ENCODE data around the gene KLF11.

The KLF11 gene

DNA sequence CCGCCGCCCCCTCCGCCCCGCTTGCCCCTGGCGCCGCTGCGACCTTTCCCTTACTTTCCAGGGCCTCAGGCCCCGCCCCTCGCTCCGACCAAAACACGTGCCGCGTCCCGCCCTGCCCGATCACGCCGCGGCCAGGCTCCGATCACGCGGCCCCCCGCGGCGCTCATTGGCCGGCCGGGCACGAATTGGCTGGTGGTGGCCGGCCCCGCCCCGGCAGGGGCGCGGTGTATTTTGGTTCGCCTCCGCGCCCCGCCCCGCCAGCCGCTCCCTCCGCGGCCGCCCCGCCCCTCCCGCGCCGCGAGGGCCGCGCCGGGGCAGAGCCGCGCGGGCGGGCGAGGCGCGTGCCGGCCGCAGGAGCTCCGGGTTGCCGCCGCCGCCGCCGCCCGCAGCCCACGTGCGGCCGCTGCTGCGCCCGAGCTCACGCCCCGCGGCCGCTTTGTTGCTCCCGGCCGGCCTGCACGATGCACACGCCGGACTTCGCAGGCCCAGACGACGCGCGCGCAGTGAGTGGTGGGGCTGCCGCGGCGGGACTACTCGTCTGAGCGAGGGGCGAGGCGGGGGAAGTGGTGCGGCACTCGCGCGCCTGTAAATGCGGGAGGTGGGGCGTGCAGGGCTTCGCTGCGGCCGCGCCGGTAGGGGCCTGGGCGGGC lies at the start of gene KLF11:
Gene KLF11 (plus strand): TSS at position 295 of the 650 bp plus-strand sequence. CDS start 167 bp downstream, at position 462.
- peak; percentile 94 for DNase-seq (ENCODE audit: low spot score)

DNA sequence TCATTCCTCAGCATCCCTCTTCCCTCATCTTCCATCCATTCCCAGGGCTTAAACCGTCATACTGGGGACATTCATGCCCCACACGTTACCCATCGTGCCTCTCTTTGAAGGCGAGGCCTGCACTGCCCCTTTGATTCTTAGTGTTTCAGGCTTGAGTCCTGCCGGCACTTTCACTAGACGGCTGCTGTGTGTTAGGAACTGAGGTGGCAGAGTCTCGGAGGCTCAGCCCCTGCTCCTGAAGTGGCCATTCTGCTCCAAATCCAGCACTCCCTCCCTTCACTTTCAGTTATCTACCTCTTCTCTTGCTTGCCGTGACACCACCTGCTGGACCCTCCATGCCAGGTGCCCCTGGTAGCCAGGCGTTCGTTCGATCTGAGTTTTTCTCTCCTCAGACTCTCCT lies 48.9 kb upstream of the KLF11 start:
- DNase-seq (ENCODE audit: low spot score) = no peak

DNA sequence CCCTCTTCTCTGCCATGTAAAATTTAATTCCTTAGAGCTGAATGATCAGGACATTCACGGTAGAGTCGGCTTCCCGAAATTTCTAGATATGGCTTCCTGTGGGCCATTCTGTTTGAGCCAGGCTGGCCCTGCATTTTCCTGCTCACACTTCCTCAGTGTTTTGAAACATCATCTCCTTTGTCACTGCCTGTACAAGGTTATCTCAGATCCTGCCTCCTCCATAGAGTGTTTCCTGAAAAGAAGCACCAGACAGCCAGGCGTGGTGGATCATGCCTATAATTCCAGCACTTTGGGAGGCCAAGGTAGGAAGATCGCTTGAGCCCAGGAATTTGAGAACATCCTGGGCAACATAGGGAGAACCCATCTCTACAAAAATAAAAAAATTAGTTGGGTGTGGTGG lies 48.3 kb upstream of the KLF11 start:
- DNase-seq (ENCODE audit: low spot score) = no peak

DNA sequence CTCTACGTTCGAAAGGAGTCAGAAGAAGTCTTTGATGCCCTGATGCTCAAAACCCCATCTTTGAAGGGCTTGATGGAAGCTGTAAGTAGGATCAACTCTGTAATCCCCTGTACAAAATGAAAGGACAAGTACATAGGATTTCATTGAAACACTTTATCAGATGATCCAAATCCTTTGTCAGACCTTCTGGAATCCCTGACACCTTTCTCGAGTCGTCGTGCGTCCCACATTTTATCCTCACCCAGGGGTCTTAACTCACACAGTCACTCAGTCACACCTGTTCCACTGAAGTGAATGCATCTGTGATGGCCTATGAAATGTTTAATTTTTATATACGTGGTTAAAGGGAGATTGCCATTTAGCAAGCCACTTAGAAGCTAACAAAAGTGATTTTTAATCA lies 47.0 kb upstream of the KLF11 start:
- DNase-seq (ENCODE audit: low spot score) = no peak

DNA sequence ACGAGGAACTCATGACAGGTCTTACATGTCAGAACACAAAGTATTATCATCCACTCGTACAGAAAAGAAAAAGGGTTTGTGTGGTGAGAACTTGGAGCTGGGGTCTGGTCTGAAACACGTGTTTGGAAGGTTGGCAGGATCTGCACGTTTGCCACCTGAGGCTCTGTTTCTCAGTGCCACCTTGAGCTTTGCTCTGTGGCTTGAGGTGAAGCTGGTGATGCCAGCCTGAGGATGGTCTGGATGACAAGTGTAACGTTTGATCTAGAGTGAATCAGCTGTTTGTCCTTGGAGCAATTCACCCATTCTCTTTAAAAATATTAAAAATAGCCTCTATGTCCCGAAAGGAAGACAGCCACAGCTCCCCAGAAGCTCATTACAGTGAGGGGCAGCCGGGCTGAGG lies 45.4 kb upstream of the KLF11 start:
- DNase-seq (ENCODE audit: low spot score) = no peak

DNA sequence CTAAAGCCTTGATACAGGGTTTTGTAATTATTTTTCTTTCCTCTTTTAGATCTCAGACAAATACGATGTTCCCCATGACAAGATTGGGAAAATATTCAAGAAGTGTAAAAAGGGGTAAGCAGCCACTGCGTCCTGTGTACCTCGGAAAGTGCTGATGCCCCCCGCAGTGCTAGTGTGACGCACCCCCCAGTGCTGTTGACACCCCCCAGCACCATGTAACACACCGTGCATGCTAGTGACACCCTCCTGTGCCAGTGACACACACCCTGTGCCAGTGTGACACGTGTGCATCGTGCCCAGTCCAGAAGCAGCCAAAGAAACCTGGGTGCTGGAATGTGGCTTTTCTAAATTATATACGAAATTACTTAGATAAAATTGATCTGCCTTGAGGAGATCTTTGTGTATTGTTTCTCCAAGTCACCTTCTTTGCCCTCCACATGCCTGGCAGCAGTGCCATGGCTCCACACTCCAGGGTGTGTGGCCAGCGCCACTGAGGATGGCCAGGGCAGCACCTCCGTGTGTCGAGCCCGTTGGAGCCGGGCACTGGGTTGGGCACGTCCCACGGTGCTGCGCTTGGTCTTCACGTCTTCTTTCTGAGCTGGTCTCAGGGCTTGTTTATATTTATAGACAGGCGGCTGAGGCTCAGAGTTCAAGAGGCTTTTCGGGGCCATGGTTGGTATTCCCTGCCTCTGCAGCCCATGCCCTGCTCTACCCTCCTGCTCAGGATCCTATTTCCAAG lies 44.3 kb upstream of the KLF11 start:
- no peak for DNase-seq (ENCODE audit: low spot score)

DNA sequence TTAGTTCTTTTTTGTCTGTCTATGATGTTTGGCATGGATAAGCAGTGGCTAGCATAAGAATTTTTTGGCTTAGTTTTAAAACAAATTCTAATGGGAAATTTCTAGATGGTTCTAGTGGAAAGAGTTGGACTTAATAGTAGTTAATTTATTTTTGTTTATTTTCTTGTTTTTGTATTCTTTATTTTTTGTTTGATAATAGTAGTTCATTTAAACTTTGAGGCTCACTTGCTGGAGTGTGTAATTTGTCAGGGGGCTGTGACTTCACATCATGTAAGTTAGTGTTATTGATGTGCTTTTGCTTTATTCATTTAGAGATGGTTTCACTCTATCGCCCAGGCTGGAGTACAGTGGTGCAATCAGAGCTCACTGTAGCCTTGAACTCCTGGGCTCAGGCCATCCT lies 43.7 kb upstream of the KLF11 start:
- no peak for DNase-seq (ENCODE audit: low spot score)

DNA sequence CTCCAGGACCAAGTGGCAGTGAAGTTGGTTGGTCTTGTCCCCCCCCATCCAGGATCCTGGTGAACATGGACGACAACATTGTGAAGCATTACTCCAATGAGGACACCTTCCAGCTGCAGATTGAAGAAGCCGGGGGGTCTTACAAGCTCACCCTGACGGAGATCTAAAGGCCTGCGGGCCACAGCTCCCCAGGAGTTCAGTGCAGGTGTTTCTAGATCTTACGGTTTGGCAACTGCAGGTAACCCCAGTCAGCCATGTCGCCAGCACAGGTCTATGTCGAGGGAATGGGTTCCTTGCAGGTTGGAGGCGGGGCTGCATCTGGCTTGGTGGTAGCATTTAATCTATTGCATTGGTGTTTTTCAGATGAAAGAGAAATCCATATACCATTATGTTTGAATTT lies 42.8 kb upstream of the KLF11 start:
- no peak for DNase-seq (ENCODE audit: low spot score)

DNA sequence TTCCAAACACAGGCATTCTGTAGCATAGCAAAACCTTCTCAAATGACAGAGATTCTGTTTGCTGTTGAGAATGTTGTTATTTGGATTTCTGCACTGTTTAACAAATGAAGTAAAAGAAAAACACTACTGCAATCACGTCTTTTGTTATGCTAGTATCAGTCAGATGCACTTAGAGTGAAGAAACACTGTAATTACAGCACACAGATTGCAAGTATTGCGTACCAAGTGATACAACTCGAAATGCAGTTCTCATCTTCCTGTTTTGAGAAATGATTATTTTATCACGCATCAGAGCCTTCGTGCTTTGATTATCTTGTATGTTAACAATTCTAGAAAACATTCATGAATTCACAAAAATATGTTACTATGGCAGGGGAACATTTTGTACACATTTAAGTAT lies 41.8 kb upstream of the KLF11 start:
- DNase-seq (ENCODE audit: low spot score) = no peak

DNA sequence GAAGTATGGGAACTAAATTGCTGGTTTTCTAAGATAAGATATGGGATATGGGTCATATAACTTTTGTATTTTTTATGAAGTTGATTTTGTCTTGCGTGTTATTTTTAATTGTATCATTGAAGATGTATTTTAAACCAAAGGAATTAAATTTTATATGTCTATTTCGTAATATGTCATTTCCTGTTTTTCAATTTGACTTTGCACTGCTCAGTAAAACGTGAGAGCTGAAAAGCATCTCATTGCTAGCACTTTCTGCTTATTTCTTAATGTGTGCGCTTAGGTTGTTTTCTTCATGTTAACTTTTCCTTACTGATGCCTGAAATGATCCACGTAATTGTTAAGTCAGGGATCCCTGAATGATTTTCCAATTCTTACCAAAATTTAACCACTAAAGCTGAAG lies 41.2 kb upstream of the KLF11 start:
- no peak for DNase-seq (ENCODE audit: low spot score)

DNA sequence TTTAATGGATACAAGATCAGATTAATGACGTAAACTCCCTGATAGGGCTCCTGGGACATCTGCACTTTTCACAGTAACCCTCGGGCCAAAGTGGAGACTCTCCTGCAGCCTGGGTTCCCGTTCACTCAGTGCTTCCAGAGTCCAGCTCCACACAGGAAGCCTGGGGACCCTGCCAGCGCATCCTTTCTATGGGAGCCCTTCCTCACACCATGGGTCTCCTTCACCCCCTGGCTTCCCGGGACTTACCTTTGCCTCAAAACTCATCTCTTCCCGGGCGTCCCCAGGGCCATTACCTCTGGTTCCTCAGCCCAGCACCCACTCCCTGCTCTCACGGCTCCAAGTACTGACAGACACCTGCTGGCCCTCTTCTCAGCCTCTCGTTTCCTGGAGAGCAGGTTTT lies 40.7 kb upstream of the KLF11 start:
- no peak for DNase-seq (ENCODE audit: low spot score)

DNA sequence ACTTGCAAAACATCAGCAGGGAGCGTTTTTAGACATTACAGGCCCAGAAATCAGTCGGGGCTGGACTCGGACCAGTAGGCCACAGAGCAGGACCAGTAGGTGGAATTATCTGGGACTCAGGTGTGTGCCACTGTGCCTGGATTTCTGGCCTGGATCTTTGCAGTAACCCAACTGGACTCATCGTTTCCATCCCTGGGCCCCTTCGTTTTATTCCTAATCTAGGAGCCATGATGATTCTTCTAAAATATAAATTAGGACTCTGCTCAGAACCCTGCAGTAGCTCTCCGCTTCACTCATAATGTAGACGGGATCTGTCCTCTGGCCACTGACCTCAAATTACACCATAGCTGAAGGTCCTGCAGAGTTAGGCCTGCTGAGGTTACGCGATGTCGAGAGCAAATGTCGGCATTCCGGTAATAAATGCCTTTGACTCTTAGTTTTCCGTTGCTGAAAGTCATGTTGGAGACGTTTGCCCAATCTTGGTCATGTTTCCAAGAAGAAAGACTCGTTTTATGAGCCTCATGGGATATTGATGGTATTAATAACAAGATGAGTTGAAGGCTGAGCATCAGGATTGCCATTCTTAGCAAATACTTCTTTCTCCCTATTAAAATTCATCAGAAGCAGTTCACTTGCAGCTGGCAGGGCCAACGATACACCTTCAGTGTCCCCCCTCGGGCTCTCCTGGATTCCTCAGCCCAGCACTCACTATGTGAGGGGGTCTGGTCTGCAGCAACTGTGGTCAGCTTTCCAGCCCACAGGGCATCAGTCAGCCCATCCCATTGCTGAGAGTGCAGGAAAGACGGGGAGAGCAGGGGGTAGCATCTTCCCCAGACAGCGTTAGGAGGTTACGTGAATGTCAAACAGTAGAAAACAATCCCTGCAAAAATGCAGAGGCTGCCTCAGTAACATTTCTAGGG lies 39.9 kb upstream of the KLF11 start:
- DNase-seq (ENCODE audit: low spot score) = no peak

DNA sequence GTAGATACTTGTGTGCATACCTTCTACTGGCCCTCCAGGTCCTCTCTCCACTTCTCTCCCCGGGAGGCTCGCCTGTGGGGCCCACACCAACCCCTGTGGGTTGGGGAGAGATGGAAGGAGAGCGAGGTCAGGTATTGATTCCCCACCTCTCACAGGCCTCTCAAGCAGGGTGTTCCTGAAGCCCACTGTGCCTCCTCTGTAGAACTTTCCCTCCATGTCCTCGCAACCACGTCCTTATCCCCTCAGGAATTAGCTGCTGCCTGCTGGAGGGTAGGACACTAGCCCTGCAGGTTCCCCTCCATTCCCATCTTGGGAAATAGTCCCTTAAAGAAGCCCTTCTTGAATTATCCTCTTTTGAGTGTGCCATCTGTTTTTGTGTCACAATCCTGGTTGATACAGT lies 38.9 kb upstream of the KLF11 start:
- no peak for DNase-seq (ENCODE audit: low spot score)

DNA sequence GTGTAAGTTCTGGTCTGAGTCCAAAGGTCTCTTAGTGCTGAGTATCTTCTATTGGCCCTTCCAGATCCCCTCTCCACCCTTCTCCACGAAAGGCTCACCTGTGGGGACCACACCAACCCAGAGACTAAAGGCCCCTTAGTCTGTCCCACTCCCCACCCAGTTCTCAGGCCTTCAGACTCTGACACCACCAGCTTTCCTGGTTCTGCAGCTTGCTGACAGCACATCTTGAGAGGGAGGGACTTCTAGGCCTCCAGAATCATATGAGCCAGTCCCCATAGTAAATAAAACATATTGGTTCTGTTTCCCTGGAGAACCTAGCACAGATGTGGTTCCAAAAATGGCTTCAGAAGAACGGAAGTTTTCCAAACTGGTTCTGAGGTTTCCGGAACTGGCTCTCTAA lies 38.5 kb upstream of the KLF11 start:
- no peak for DNase-seq (ENCODE audit: low spot score)

DNA sequence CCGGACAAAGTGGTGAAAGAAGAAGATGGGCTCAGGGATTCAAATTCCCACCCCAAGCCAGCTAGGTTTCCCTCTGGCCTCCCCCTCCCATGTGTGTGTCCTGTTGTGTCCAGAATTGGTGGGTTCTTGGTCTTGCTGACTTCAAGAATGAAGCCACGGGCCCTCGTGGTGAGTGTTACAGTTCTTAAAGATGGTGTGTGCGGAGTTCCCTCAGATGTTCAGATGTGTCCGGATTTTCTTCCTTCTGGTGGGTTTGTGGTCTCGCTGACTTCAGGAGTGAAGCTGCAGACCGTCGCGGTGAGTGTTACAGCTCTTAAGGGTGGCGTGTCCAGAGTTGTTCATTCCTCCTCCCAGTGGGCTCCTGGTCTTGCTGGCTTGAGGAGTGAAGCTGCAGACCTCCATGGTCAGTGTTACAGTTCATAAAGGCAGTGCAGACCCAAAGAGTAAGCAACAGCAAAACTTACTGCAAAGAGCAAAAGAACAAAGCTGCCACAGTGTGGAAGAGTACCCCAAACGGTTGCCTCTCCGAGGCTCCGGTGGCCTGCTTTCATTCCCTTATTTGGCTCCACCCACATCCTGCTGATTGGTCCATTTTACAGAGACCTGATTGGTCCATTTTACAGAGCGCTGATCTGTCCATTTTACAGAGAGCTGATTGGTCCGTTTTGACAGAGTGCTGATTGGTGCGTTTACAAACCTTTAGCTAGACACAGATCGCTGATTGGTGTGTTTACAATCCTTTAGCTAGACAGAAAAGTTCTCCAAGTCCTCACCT lies 37.7 kb upstream of the KLF11 start:
- DNase-seq (ENCODE audit: low spot score) = no peak

DNA sequence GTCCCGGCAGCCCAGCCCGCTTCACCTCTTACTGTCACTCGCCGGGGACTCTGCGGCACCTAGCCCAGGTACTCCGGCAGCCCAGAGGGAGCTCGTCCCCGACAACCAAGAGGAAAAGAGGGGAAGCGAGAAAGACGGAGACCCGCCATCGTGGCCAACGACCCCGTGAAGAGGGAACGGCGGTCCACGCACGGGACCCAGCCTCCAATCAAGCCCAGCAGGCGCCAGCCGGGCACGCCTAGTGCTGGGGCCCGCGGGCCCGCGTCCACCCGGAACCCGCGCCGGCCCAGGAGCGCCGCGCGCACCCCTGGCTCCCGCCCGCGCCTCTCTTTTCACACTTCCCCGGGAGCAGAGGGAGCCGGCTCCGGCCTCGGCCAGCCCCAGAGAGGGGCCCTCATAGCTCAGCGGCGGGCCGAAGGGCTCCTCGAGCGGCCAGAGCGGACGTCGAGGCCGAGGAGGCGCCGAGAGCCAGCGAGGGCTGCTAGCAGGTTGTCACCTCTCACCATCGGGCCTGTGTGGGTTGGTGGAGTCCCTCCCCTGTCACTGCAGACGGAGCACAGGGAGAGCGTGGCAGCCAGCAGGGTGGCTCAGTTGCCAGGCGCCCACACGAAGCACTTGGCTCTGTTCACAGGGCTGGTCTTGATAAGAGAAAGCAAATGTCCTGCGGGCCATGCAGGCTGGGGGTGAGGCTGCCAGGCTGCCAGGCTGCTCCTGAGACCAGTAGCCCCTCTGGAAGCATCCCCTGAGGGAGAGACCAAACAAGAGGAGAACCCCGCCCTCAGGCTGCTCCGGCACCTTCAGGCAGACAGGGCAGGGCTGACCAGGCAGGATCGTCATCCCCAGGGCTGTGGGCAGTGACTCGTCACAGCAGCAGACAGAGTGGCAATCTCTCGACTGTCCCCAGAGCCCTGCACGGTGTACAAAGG lies 36.9 kb upstream of the KLF11 start:
- DNase-seq (ENCODE audit: low spot score) = no peak

DNA sequence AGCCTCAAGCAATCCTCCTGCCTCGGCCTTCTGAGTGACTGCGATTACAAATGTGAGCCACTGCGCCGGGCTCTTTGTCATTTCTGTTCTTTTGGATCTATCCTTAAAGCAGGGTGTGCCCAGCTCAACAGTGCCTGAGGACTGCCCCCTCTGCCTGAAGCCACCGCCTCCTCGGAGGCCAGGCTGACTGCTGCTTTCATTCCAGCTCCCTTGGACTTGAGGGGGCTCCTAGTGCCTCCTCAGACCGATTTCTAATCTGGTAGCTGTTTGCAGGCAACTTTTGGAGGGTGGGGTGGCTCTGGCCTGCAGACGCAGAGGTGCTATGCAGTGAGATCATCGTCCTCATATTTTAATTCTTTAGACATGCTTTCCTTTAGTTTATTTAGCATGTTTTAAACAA lies 35.9 kb upstream of the KLF11 start:
- no peak for DNase-seq (ENCODE audit: low spot score)

DNA sequence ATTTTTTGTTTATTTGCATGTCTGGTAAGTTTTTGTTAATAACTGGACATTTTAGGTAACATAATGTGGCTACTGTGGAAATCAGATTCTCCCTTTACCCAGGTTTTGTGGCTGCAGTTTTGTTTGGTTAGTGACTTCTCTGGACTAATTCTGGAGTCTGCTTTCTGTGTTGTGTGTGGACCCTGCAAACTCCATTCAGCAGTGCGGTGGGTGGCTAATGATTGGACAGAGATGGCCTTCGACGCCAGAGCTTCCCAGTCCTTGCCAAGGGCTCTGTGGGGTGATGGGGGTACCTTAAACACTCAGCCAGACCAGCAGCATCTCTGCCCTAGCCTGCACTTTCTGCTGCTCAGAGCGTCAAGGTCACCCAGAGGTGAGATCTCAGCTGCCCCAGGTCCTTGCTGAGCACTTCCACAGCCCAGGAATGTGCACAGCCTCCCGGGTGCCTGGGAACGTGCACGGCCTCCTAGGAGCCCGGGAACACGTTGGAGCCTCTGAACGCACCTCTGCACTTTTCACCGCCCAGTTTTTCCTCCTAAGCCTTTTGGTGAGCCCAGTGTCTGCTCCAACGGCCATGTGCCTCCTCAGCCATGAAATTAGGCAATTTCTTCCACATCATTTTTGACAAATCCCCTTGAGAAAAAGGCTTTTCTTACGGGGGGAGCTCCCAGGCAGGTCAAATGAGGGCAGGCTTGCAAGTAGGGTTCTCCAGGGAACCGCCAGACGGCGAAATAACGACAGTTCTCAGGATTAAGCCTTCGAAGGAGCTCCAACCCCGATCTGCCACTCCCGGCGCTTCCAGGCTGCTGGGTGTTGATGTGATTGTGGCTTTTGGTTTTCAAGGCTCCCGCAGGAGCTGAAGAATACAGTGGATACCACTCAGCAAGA lies 35.2 kb upstream of the KLF11 start:
- DNase-seq (ENCODE audit: low spot score) = no peak

DNA sequence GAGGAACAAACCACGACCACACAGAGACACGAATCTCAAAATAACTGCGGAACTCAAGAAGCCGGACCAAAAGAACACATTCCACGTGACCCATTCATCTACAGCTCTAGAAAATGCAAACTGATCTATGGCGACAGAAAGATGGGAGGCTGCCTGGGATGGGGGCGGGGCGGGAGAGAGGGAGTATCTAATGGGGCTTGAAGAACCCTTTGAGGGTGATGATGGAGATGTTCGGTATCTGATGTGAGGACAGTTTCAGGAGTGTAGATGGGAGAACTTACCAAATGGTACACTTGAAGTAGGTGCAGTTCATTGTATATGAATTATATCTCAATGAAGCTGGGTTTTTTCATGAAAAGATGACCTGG lies 34.6 kb upstream of the KLF11 start:
- DNase-seq (ENCODE audit: low spot score) = no peak

DNA sequence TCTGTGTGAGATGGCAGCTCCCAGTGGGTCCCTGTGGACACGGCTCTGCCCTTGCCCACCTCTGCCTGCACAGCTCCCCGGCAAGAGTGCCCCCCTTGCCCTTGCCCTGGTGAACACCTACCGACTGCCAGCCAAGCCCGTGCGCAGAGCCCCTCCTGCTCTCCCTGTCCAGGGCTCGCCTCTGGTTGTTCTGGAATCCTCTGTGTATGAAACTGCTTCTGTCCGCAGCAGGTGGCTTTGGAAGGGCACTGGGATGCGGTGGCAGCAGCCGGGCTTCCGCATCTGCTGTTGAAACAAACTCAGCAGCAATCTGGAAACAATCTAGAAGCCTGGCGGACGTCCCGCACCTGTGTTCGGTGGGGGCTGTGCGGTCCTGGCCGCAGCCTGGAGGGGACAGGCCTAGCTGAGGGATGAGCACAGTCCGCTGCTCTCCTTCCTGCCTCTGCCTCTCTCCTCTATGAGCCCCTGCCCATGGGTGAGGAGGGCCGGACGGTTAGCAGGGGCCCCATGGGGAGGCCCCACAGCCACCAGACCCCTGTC lies 34.0 kb upstream of the KLF11 start:
- no peak for DNase-seq (ENCODE audit: low spot score)
